SK-N-SH (cell line): Measurements from ENCODE around the gene ATP2A2.

Experiments used
- CTCF ChIP-seq: fragments of 200-600 bp; sonication (generic); IDR thresholded peaks from 2 replicates; pipeline ENCODE4 v1.6.1; 2017; ENCODE audit warnings: antibody characterized with exemption, mild to moderate bottlenecking, moderate library complexity
- ELF1 ChIP-seq: IDR thresholded peaks from 2 replicates; pipeline ENCODE4 v1.4.0; 2012
- EP300 ChIP-seq, 2 experiments: IDR thresholded peaks; 2 replicates each; pipeline versions ENCODE4 v1.4.0 to v1.6.1; 2012; ENCODE audit warnings: borderline replicate concordance in 1 of 2, low read depth in 1 of 2, low read length in 1 of 2
- MAX ChIP-seq: IDR thresholded peaks from 2 replicates; pipeline ENCODE4 v1.4.0; 2012; ENCODE audit warnings: low read depth
- PBX3 ChIP-seq: IDR thresholded peaks from 2 replicates; pipeline ENCODE4; 2012
- POLR2AphosphoS5 ChIP-seq: IDR thresholded peaks from 2 replicates; pipeline ENCODE4 v1.6.1; 2012; ENCODE audit warnings: low read depth, low read length
- RAD21 ChIP-seq: IDR thresholded peaks from 2 replicates; pipeline ENCODE4 v1.6.1; 2012; ENCODE audit warnings: mild to moderate bottlenecking, low read length
- REST ChIP-seq: IDR thresholded peaks from 2 replicates; pipeline ENCODE4 v1.6.1; 2012; ENCODE audit warnings: mild to moderate bottlenecking, low read depth, low read length, moderate library complexity
- RFX5 ChIP-seq: IDR thresholded peaks from 2 replicates; pipeline ENCODE4 v1.6.1; 2012; ENCODE audit warnings: mild to moderate bottlenecking, improper control_type of control experiment, low read length
- TAF1 ChIP-seq: IDR thresholded peaks from 2 replicates; pipeline ENCODE4 v1.6.1; 2012; ENCODE audit warnings: low read depth, mild to moderate bottlenecking, low read length, moderate library complexity, borderline replicate concordance
- TCF12 ChIP-seq: IDR thresholded peaks from 2 replicates; pipeline ENCODE4 v1.4.0; 2012
- USF1 ChIP-seq: IDR thresholded peaks from 2 replicates; pipeline ENCODE4 v1.4.0; 2012; ENCODE audit warnings: low read depth, borderline replicate concordance
- YY1 ChIP-seq: IDR thresholded peaks from 2 replicates; pipeline ENCODE4 v1.4.0; 2012; ENCODE audit warnings: low read depth, mild to moderate bottlenecking
- ZBTB33 ChIP-seq: IDR thresholded peaks from 2 replicates; pipeline ENCODE4 v1.4.0; 2012; ENCODE audit warnings: low read depth, borderline replicate concordance

GRCh38 chr12:110262442-110263388, 18.3 kb upstream of the ATP2A2 start:
- TF ChIP-seq YY1 (no peak), RFX5 (no peak), RAD21 (no peak), CTCF (no peak), MAX (no peak), PBX3 (no peak), EP300 (IDR thresholded peaks at IDR 0.05; ENCODE audit: borderline replicate concordance in 1 of 2, low read depth in 1 of 2, low read length in 1 of 2) (no peak), TAF1 (no peak), USF1 (no peak), TCF12 (no peak), POLR2AphosphoS5 (no peak), REST (no peak), ZBTB33 (no peak), ELF1 (no peak)
